GM18519 (cell line): ENCODE measurements around the gene HAO2.
"Not testable (repeated sequence)": the region's sequence is repeated elsewhere in the genome, so short reads cannot be mapped to it uniquely, and the experiment has no call there.

Source experiments
- ATAC-seq: cut with Tn5 transposase; IDR thresholded peaks from one replicate; pipeline ENCODE4 v1.9.1; 2021; ENCODE audit warnings: mild to moderate bottlenecking, moderate library complexity; ENCODE audit not compliant: unreplicated experiment, low FRiP score

The HAO2 gene

DNA sequence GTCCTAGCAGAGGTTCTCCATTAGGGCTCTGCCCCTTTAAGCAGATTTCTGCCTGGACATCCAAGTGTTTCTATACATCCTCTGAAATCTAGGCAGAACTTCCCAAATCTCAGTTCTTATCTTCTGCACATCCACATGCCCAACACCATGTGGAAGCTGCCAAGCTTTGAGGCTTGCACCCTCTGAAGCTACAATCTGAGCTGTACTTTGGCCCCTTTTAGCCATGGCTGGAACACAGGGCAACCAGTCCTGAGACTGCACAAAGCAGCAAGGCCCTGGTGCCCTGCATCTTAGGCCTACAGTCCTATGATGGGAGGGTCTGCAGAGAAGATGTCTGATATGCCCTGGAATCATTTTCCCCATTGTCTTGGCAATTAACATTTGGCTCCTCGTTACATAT is 8.0 kb downstream of the HAO2 start:
- ATAC-seq, result no peak

DNA sequence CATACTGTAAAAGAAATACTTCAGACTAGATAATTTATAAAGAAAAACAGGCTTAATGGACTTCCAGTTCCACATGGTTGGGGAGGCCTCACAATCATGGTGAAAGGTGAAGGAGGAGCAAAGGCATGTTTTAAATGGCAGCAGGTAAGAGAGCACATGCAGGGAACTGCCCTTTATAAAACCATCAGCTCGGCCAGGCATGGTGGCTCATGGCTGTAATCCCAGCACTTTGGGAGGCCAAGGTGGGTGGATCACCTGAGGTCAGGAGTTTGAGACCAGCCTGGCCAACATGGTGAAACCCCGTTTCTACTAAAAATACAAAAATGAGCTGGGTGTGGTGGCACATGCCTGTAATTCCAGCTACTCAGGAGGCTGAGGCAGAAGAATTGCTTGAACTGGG is 9.0 kb downstream of the HAO2 start:
- ATAC-seq, result not testable (repeated sequence)

DNA sequence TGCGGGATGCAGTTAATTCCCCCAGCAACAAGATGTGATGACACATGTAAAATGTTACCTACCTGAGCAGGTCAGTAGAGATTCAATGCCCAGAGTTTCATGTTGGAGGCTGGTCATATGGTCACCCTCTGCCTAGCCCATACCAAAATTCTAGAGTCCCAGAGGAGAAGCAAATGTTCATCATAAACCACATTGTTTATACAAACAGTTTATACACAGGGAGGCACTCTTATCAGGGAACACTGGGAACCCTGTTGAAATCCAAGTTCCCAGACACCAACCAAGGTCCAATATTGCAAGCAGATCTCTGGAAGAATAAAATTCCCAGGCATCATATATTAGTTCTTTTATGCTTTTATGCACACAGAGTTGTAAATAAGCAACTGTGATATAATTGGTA is 10.5 kb downstream of the HAO2 start:
- no peak for ATAC-seq

DNA sequence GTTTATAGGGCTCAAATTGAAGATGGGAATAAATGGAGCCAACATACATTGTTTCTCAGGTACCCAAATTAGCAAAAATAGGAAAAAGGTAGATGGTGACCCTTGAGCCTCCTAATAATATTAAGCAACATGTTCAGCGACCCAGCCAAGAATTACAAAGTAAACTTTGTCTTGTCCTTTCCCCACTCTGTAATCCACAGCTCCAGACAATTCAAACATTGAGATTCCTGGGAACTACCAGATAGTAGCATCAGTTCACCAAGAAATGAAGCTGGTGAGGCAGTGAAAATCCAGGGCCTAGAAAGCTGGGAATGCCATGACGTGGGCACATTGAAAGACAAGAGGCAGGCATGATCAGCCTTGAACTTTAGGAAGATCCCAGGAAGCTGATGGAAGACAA is 11.7 kb downstream of the HAO2 start:
- no peak for ATAC-seq

DNA sequence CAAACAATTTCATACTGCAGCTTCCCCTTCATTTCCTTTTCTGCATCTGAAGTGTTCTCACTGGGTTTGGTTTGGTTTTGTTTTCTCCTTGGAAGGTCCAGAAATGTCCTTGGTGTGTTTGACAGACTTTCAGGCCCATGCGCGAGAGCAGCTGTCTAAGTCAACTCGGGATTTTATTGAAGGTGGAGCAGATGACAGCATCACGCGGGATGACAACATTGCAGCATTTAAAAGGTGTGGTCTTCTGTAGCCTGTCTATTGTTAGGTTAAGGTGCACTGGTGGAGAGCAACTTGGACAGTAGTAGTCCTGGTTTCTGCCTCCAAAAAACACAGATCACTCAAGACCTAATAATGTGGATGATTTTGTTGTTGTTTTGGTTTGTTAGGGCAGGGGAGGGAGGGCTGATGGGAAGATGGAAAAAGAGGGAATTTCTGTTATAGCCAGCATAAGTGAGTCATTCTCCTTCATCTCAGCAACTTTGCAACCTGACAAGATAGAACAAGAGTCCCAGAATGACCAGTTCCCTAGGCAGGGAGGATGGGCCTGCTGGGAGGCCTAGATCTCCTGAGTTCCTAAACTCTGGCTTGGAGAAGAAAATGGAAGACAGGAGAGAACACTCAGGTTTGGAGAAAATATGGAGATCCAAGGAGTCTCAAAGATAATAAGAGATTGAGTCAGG is 12.5 kb downstream of the HAO2 start:
- no peak for ATAC-seq

DNA sequence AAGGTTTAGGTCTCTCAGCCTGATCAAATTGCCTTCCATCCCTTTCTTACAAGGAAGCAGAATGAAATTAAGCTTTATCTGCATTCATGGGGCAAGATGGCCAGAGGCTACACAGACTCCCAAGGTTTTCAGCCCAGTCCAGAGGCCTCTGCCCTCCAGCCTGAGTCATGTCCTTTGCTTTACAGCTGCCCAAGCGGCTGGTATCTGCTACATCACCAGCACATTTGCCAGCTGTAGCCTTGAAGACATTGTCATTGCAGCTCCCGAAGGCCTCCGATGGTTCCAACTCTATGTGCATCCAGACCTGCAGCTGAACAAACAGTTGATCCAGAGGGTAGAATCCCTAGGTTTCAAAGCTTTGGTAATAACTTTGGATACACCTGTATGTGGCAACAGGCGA is 16.0 kb downstream of the HAO2 start:
- no peak for ATAC-seq

DNA sequence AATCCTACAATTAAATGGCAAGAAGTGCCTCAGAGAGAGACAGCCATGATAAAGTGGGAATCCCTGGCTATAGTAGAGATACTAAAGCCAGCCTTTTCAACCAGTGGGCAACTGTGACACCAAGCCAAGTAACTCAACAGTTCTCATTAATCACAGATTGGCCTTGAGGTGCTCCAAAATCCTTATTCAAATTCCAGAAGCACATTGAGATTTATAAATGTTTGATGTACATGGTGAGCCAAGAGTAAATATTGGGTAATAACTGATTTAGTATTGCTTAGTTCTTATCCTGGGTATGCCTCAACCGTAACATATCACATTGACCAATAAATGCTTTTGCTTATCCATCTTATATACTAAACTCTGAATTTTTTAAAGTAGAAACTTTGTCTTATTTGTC is 17.1 kb downstream of the HAO2 start:
- ATAC-seq, result no peak

DNA sequence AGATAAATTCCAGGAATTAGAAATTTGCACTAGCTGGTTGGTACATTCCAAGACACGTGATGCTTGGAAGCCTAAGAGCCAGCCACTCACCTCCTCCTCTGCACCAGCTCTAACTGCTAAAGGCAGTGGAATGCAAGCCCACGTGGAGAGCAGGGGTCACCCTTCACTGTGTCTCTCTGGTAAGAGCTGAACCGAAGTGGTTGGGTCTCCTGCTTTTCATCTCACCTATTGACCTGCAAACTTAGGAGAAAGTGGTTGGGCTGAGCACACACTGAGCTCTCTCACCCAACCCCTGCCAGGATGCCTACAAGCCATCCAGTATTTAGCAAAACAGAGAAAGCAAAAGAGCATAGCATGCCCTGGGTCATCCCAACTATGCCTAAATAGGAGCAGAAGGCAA is 19.3 kb downstream of the HAO2 start:
- ATAC-seq, result no peak

DNA sequence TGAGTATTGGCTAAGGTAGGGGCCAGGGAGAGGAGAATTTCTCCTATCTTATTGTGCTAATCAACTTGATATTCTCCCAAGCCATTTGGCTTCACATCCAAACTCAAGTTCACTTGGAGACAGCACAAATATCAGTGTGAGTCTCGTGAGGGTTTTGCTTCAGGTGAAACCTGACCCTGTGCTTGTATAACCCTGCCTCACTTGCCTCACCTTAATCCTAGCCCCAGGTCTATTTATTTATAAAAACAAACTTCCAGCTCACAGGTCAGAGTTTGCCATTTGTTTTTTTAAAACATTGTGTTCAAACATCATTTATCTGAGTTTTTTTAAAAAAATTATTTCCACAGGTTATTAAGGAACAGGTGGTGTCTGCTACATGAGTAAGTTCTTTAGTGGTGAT is 19.9 kb downstream of the HAO2 start:
- no peak for ATAC-seq

DNA sequence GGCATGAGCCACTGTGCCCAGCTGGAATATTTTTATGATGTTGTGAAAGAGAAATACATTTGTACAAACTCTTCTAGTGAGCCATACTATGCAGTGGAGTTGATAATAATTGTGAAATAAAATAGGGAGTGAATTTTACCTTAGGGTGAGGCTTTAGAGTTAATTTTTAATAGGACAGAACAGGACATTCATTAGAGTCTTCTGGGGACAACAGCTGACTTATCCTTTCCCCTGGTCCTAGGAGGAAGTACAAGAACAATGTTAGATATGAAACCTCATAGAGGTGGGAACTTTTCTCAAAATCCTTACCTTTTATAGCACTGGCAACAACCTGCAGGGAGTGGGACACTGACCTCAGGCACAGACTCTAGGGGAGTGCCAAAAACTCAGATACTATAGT is 21.9 kb downstream of the HAO2 start:
- ATAC-seq, result no peak

DNA sequence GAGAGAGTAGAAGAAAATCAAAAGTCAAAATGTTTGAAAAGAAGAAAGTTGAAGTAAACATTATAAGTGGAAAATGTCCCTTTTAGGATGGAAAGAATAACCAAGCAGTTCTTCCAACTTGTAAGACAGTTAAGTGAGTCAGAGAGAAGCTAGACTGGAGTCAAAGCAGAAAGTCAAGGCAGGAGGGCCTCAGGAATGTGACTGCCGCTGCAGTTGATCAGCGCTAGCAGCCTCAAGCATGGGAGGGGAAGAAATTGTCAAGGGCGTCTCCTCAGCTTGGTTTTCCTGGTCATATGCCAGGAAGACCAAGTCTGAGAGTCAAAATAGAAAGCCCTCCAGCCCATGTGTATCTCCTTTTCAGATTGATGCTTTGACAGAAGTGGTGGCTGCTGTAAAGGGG is 23.2 kb downstream of the HAO2 start:
- ATAC-seq, result no peak

DNA sequence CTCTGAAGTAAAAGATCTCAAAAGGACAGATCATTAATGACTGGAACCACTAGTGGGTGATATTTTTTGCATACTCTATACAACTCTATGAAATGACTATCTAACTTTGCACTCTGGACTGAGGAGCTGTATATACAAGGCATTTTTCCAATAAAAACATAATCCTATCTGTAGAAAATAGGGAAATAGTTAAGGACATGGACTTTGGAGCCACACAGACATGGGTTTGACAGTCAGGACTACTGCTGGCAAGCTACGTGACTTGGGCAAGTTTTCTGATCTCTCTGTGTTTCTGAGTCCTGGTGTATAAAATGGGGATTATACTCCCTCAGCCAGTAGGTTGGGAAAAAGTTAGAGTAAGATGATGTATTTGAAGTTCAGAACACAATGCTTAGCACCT is 25.5 kb downstream of the HAO2 start:
- ATAC-seq, result no peak

DNA sequence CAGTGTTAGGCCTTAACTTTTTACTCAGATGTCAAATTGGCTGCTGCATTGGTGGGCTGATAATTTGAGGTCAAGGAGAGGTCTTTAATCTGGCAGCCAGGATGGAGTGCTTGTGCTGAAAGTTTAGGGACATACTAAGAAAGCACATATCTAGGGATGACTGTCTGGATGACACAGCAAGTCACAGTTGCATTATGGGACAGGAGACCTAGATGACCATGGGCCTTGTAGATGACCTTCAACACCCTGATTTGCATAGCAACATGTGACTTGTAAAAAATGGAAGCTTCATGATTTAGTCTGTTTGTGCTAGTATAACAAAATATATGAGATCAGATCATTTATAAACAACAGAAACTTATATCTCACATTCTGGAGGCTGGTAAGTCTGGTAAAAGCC is 28.4 kb downstream of the HAO2 start:
- ATAC-seq, result no peak

DNA sequence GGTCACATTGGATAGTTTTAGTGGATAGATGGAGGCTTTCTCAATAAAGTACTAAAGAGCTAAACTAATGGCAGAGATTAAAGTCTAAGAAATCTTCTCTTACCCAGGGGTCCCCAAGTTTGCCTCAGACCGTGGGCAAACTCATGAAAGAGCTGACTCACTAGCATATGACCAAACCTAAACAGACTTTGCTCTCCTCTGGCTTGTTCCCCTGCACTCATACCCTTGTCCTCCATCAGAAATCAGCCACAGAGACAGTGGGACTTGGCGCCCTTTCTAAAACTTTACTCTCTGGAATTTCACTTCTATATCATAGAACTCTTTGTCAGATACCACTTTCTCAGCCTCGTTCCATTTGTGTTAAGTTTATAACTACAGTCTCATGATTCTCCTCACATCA is 29.4 kb downstream of the HAO2 start:
- no peak for ATAC-seq

DNA sequence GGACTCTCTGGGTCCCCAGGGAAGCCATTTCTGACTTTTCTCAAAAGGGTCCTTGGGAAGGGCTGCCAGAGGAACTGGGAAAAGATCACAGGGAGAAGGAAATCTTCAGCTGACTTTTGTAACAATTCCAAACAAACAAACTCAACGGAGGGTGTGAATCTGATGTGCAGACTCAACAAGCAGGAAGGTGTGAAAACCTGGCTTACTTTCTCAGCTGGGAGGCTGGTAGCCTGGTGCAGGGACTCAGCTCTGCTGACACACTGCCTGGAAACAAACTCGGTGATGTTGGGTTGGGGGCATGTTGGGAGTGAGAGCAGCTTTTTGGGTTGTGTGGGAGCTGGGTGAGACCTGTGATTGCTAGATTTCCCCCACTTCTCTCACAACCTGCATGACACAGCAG is 36.2 kb downstream of the HAO2 start:
- no peak for ATAC-seq

DNA sequence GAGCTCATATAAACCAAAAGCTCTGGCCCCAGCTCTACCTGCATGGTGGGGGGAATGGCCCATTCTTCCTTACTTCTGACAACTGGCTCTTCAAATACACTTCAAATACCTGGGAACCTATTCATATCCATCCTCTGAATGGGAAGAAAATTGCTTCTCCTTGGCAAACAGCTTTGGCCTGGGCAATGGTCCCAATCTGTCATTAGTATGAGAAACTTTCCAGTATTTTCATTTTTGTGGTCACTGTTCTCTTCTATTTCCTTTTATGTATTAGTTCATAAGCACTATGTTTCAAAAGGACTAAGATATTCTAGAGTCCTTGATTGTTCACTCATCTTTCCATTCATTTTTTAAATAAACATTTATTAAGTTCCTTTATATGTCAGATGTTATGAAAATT is 41.1 kb downstream of the HAO2 start:
- ATAC-seq, result no peak

DNA sequence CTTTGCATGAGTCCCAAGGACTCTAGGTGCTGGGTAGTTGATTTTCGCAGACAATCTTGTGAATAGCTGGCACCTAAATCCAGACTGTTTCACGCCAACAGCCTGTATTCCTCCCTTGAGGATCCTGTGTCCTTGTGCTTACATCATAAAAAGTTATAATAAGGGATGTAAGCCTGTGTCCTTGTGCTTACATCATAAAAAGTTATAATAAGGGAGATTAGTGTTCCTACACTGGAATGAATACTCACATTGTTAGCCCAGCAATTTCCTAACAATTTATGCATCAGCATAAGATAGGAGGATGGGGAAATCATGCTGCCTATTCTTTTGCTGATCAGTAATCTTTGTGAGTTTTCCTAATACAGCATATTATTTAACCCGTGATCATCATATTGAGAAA is 42.4 kb downstream of the HAO2 start:
- ATAC-seq, result no peak

DNA sequence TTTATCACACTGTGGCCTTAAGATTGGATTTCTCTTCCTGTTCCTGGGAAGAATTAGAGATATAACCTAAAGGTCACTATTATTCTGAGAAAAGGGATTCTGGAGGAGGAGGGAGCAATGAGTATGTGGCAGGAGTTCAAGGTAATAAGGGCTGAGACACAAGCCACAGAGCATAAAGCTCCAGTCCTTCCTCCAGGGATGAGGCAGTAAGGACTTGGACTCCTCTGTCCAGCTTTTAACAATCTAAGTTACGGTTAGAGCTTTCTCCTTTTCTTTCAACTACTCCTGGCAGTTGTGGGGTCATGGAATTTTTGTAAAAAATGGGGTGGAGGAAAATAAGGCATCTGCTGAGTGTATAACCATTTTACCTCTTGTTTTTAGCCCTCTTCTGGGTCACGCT is 46.4 kb downstream of the HAO2 start, which contains the start of gene HSD3B2:
Gene HSD3B2, plus strand, starts transcription at position 201 of the 400 bp plus-strand sequence. CDS start 270 bp downstream, outside the sequence.
- ATAC-seq, result no peak

DNA sequence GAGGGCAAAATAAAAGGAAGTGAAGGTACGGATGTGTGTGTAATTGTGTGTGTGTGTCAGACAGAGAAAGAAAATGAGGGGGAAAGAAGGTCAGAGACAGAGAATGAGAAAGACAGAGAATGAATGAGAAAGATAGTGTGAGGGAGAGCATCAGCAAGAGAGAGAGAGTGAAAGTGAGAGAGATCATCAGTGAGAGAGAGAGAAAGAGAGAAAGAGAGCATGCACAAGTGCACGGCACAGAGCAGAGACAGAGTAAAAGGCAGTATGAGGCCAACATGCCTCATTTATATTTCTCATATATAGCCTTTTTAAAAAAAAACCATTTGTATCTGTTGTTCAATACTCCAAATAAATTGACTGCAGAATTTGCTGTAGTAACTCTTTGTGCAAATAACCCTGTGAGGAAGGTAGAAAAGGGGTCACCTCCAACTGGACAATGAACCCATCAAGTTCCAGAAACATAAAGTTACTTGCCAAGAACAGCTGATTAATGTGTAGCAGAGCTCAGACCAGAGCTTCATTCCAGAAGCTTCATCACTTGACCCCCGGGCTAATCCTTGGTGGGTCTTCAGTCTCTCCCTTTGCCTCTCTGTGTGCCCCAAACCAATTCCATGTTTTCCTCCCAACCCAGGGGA is 47.5 kb downstream of the HAO2 start:
- ATAC-seq, result no peak

DNA sequence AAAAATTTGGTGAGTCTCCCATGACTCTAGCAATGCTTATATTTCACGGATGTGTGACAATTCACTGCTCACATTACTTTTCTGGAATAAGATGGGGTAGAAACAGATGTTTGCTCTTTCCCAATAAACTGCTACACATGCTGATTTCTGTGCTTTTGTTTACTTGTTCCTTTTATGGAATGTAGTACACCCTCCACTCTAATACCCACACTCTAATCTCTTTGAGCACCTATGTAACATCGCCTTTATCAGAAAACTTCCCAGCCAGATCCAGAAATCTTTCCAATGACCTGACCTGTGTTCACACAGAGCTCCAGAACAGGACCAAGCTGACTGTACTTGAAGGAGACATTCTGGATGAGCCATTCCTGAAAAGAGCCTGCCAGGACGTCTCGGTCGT is 50.5 kb downstream of the HAO2 start:
- no peak for ATAC-seq

DNA sequence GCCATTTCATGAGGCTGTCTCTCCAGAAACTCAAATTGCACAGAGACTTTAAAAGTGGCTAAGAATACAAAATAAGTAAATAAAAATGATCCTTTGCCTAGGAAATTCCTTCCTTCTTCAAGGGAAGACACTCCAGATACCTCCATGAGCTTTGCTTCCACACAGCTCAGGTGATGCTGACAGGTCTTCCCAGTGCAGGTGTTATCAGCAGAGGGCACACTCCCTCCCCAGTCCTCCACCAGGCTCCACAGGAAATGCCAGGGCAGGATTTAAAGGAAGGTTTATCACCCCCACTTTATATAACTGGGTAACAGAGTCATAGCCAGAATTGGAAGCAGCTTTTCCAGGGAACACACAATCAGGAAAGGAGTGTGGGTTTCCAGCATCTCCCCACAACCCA is 52.1 kb downstream of the HAO2 start:
- ATAC-seq, result no peak

DNA sequence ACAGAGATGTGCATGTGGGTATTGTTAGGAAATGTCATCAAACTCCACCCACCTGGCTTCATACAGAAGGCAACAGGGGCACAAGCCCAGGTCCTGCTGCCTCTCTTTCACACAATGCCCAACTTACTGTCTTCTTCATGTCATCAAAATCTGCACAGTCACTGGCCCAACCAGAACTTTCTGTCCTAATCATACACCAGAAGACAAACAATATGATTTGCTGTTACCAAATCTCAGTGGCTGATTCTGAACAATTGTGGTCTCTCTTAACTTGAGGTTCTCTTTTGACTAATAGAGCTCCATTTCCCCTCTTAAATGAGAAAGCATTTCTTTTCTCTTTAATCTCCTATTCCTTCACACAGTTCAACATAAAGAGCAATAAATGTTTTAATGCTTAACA is 54.0 kb downstream of the HAO2 start:
- no peak for ATAC-seq

DNA sequence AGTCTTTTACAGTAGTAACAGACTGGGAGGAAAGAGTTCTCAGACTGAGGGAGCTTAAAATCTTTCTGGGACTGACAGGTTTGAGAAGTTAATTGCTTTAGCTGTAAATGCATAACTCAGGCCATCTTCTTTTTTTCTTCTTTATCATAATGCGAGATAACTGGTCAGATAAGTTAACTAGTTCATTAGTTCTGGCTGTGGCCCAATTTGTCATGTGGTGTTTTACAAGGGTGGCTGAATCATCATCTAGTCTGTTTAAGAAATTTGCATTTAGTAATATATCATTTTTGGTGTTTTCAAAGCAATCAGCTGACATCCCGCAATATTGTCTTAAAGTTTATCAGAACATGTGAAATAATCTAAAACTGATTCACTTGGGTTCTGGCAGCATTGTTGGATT is 60.4 kb downstream of the HAO2 start:
- ATAC-seq, result no peak
